HPDE6-E6E7 (cell line): Measurements from ENCODE around the gene RNH1.

Experiments used
- DNase-seq: peaks from one replicate; pipeline ENCODE4 v3.0.0; 2011; ENCODE audit warnings: missing footprints; ENCODE audit errors: extremely low spot score

RNH1 gene

GRCh38 chr11:506995-507726 is at the start of gene RNH1:
Gene RNH1 (minus strand): TSS chr11:507242. CDS start chr11:502162, 5,080 bp downstream.
- peak; percentile 86 for DNase-seq

- no peak for DNase-seq
These were observed 49.0 kb upstream of the RNH1 start for GRCh38 chr11:555780-556661.

GRCh38 chr11:555227-555779 is 48.3 kb upstream of the RNH1 start:
- DNase-seq = no peak

GRCh38 chr11:554428-555226 is 47.6 kb upstream of the RNH1 start:
- no peak for DNase-seq

GRCh38 chr11:553988-554340 is 46.9 kb upstream of the RNH1 start:
- DNase-seq = no peak

GRCh38 chr11:553083-553987 is 46.3 kb upstream of the RNH1 start:
- no peak for DNase-seq

- DNase-seq = no peak
These were observed 44.6 kb upstream of the RNH1 start for GRCh38 chr11:551596-551995.

- no peak for DNase-seq
These were observed 44.1 kb upstream of the RNH1 start for GRCh38 chr11:551131-551530.

GRCh38 chr11:550746-551085 is 43.7 kb upstream of the RNH1 start:
- DNase-seq = no peak

GRCh38 chr11:550021-550745 is 43.1 kb upstream of the RNH1 start:
- no peak for DNase-seq

- no peak for DNase-seq
These were observed 41.9 kb upstream of the RNH1 start for GRCh38 chr11:548700-549603.

- no peak for DNase-seq
These were observed 38.1 kb upstream of the RNH1 start for GRCh38 chr11:545171-545570.

GRCh38 chr11:544817-545166 is 37.8 kb upstream of the RNH1 start:
- DNase-seq = no peak

- no peak for DNase-seq
These were observed 34.4 kb upstream of the RNH1 start for GRCh38 chr11:541433-541885.

GRCh38 chr11:540583-541432 is 33.8 kb upstream of the RNH1 start:
- DNase-seq = no peak

- DNase-seq = no peak
These were observed 33.0 kb upstream of the RNH1 start for GRCh38 chr11:539971-540481.

GRCh38 chr11:538431-539051 is 31.5 kb upstream of the RNH1 start:
- DNase-seq = no peak
